HG03097 (cell line): ENCODE measurements around the gene MRM2.

Source experiments
- ATAC-seq: cut with Tn5 transposase; IDR thresholded peaks from one replicate; pipeline ENCODE4 v1.9.1; 2021; ENCODE audit not compliant: unreplicated experiment, low FRiP score

MRM2 gene

GRCh38 chr7:2241580-2242540 is at the start of gene MRM2, which contains the start of gene NUDT1:
MRM2 (minus strand) TSS chr7:2242205; CDS start chr7:2242169, 36 bp downstream.
NUDT1 (plus strand) TSS chr7:2242226; CDS start chr7:2244575, 2,349 bp downstream.
- ATAC-seq, result peak; percentile 58

GRCh38 chr7:2290877-2291276 is 48.9 kb upstream of the MRM2 start:
- no peak for ATAC-seq

- no peak for ATAC-seq
Observed at GRCh38 chr7:2289621-2290020, 47.6 kb upstream of the MRM2 start.

GRCh38 chr7:2289111-2289586 is 47.1 kb upstream of the MRM2 start:
- no peak for ATAC-seq

GRCh38 chr7:2288503-2288902 is 46.5 kb upstream of the MRM2 start:
- ATAC-seq, result peak; percentile 57

- no peak for ATAC-seq
Observed at GRCh38 chr7:2287745-2288144, 45.7 kb upstream of the MRM2 start.

GRCh38 chr7:2283074-2283473 is 41.1 kb upstream of the MRM2 start:
- no peak for ATAC-seq

GRCh38 chr7:2282185-2282751 is 40.3 kb upstream of the MRM2 start:
- ATAC-seq, result no peak

GRCh38 chr7:2281541-2281940 is 39.5 kb upstream of the MRM2 start:
- no peak for ATAC-seq

- ATAC-seq, result no peak
Observed at GRCh38 chr7:2280424-2280823, 38.4 kb upstream of the MRM2 start.

GRCh38 chr7:2279896-2280295 is 37.9 kb upstream of the MRM2 start:
- ATAC-seq, result no peak

- no peak for ATAC-seq
Observed at GRCh38 chr7:2278026-2278425, 36.0 kb upstream of the MRM2 start.

GRCh38 chr7:2276107-2276506 is 34.1 kb upstream of the MRM2 start:
- ATAC-seq, result no peak

- no peak for ATAC-seq
Observed at GRCh38 chr7:2275101-2275500, 33.1 kb upstream of the MRM2 start.

GRCh38 chr7:2274666-2275065 is 32.7 kb upstream of the MRM2 start:
- ATAC-seq, result no peak

GRCh38 chr7:2273866-2274265 is 31.9 kb upstream of the MRM2 start:
- ATAC-seq, result no peak

GRCh38 chr7:2272031-2272430 is 30.0 kb upstream of the MRM2 start:
- ATAC-seq, result no peak

- no peak for ATAC-seq
Observed at GRCh38 chr7:2271273-2272026, 29.4 kb upstream of the MRM2 start.

GRCh38 chr7:2270495-2270894 is 28.5 kb upstream of the MRM2 start:
- ATAC-seq, result no peak

GRCh38 chr7:2269991-2270460 is 28.0 kb upstream of the MRM2 start:
- ATAC-seq, result no peak
